GM12801 (cell line): ENCODE data around the gene CNNM4.

ENCODE experiments used
- TF ChIP-seq, protein P1 (sequence below): IDR thresholded peaks from one replicate; pipeline ENCODE4 v1.5.1; 2011; ENCODE audit warnings: control low read depth; ENCODE audit not compliant: insufficient read length; ENCODE audit errors: extremely low read depth

The CNNM4 gene

DNA sequence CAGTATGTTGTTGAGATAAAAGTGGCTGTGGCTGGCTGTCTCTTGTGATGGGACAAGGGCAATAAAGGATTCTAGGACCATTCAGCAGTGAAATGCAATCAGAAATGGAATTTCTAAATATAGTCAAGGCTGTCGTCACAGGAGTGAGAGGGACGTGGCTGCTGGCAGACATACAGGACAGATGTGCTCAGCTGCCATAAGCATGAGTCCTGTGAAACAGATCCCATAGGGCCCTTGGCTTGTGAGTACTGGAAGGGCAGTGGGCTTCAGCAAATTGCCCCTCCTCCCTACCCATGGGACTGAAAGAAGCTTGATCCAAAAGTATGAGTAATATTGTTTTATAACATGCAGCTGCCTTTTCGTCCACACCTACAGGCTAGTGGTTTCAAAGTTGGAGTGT lies 51.2 kb downstream of the CNNM4 start:
- TF ChIP-seq, protein P1, sequence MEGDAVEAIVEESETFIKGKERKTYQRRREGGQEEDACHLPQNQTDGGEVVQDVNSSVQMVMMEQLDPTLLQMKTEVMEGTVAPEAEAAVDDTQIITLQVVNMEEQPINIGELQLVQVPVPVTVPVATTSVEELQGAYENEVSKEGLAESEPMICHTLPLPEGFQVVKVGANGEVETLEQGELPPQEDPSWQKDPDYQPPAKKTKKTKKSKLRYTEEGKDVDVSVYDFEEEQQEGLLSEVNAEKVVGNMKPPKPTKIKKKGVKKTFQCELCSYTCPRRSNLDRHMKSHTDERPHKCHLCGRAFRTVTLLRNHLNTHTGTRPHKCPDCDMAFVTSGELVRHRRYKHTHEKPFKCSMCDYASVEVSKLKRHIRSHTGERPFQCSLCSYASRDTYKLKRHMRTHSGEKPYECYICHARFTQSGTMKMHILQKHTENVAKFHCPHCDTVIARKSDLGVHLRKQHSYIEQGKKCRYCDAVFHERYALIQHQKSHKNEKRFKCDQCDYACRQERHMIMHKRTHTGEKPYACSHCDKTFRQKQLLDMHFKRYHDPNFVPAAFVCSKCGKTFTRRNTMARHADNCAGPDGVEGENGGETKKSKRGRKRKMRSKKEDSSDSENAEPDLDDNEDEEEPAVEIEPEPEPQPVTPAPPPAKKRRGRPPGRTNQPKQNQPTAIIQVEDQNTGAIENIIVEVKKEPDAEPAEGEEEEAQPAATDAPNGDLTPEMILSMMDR = no peak

GRCh38 chr2:96813656-96814055 lies 53.0 kb downstream of the CNNM4 start:
- TF ChIP-seq, protein P1 = no peak

DNA sequence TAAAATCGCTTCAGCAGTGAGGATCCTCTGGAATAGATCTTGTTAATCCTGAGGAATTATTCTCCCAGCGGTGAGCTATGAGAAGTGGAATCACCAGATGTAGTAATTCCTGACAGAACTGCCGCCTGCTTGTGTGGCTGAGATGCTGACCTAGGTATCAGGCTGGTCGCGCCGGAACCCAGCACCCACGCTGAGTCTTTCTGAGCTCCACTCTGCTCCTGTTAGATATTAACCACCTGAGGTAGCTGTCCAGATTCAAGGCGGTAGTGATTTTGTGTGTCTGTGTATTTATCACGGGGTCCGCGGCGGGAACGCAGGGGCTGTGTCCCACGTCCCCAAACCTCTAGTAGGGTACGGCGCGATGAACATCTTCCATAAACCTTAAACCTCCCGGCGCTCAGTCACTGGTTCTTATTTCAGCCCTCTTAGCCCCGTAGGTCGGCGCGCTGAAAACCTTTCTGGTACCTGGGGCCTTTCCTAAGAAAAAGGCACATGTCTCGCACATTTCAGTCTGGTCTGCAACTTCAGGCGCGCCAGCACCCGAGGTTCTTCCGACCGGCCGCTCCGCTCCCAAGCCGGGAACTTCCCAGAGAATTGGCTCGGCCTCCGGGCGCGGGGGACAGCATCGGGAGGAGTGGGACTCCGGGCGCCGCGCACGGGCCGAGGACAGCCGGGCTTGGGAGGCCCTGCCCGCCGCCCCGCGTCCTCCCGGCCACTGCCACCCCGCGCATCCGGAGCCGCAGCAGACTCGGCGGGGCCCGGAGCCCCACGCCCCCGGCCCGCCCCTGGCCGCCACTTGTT lies 54.8 kb downstream of the CNNM4 start:
- TF ChIP-seq, protein P1 = no peak

DNA sequence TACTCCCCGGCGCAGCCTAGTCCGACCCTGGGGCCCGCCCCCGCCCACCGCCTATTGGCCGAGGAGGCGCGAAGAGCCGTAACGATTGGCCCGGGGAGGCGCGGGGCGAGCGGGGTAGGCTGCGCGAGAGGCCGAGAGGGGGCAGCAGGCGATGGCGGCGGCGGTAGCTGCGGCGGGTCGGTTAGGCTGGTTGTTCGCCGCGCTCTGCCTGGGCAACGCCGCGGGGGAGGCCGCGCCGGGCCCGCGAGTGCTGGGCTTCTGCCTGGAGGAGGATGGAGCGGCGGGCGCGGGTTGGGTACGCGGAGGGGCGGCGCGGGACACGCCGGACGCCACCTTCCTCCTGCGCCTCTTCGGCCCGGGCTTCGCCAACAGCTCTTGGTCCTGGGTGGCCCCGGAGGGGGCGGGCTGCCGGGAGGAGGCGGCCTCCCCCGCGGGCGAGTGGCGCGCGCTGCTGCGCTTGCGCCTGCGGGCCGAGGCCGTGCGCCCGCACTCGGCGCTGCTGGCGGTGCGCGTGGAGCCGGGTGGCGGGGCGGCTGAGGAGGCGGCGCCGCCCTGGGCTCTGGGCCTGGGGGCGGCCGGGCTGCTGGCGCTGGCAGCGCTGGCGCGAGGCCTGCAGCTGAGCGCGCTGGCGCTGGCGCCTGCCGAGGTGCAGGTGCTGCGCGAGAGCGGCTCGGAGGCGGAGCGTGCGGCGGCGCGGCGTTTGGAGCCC lies 55.6 kb downstream of the CNNM4 start, which contains the start of gene CNNM3:
TSS of gene CNNM3 (plus strand) at position 142 of the 709 bp plus-strand sequence. CDS start at position 152, 10 bp downstream.
- TF ChIP-seq, protein P1 = no peak

DNA sequence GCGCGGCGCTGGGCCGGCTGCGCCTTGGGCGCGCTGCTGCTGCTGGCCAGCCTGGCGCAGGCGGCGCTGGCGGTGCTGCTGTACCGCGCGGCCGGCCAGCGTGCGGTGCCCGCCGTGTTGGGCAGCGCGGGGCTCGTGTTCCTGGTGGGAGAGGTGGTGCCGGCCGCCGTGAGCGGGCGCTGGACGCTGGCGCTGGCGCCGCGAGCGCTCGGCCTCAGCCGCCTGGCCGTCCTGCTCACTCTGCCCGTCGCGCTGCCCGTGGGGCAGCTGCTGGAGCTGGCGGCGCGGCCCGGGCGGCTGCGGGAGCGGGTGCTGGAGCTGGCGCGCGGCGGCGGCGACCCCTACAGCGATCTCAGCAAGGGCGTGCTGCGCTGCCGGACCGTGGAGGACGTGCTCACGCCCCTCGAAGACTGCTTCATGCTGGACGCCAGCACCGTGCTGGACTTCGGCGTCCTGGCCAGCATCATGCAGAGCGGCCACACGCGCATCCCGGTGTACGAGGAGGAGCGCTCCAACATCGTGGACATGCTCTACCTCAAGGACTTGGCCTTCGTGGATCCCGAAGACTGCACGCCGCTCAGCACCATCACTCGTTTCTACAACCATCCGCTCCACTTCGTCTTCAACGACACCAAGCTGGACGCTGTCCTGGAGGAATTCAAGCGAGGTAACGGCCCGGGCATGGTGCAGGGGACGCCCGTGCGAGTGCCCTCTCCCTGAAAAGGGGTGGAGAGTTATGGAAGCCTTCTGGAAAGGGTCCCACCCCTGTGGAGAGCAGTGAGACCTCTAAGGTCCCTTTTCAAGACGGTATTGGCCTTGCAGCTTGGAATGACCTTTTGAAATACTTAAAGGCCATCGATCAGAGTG lies 56.4 kb downstream of the CNNM4 start:
- TF ChIP-seq, protein P1 = no peak

DNA sequence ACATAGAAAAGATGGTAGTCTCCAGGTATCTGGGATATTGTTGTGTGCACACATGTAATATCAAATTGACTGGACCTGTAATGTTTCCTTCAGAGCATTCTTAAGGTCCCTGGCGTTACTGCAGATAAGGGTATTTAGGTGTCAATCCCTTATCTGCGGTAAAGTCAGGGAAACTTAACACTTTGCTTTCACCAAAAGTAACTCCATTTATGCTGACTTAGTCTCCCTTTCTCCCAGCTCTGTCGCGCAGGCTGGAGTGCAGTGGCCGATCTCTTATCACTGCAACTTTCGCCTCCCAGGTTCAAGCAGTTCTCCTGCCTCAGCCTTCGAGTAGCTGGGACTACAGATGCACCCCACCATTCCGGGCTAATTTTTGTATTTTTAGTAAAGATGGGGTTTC lies 57.2 kb downstream of the CNNM4 start:
- TF ChIP-seq, protein P1 = no peak

DNA sequence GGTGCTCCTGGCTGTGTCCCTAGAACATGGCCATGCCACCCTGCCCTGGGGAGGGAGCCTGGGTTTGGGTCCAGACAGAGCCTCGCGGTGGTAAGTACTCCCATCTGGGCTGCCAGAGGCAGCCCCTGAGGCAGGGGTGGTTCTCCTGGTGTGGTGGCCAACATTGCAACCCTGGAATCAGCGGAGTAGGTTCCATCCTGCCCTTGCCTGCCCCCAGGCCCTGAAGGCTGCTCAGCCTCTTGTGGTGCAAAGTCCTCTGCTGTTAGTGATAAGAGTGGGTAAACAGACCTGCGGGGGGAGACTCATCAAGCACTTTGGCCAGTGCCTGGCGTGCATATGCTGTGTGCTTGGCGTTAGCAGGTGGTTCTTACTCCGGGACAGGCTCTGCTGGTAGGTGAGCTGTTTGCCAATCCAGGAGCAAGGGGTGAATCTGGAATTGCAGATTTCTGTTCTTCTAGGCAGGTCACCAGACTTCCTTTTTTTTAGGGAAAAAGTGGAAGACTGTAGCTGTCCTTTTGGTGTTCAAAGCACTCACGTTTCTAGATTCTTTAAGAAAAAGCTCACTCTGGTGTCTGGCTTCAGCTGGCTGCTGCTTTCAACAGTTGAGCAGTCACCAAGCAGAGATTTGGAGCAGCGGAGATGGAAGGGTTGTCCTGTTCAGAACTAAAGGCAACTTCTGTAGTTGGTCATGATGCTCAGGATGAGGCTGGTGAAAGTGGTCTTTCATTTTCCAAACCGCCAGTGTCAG lies 58.6 kb downstream of the CNNM4 start:
- TF ChIP-seq, protein P1 = no peak
